MM.1S (cell line): ENCODE results near the gene SLC66A3.

Source experiments
- DNase-seq: peaks from one replicate; pipeline ENCODE4 v3.0.0-alpha.2; 2015
- H2AFZ ChIP-seq: fragments of 300-600 bp; sonication (generic); 2 replicates; pipeline ENCODE4 v1.6.0; 2016; ENCODE audit warnings: antibody characterized with exemption, low read length
- H3F3A ChIP-seq: fragments of 300-600 bp; sonication (generic); 2 replicates; pipeline ENCODE4 v1.6.1; 2016; ENCODE audit warnings: mild to moderate bottlenecking, antibody characterized with exemption, low read length, moderate library complexity, mixed read lengths; ENCODE audit not compliant: insufficient read depth
- H3K27ac ChIP-seq: fragments of 300-600 bp; sonication (generic); 2 replicates; pipeline ENCODE4 v1.5.1; 2016; ENCODE audit warnings: mild to moderate bottlenecking, low read length
- H3K27me3 ChIP-seq: fragments of 300-600 bp; sonication (generic); replicated peaks from 2 replicates; pipeline ENCODE4 v1.6.0; 2016; ENCODE audit warnings: low read length; ENCODE audit not compliant: insufficient read depth
- H3K36me3 ChIP-seq: fragments of 300-600 bp; sonication (generic); replicated peaks from 2 replicates; pipeline ENCODE4 v1.6.1; 2016; ENCODE audit warnings: mild to moderate bottlenecking, low read length, mixed read lengths; ENCODE audit not compliant: insufficient read depth
- H3K4me1 ChIP-seq: fragments of 300-600 bp; sonication (generic); 2 replicates; pipeline ENCODE4 v1.6.1; 2016; ENCODE audit warnings: low read length, mixed read lengths
- H3K4me2 ChIP-seq: fragments of 300-600 bp; sonication (generic); 2 replicates; pipeline ENCODE4 v1.6.0; 2016; ENCODE audit warnings: low read depth, low read length
- H3K4me3 ChIP-seq: fragments of 300-600 bp; sonication (generic); 2 replicates; pipeline ENCODE4 v1.5.1; 2016; ENCODE audit warnings: low read length, mixed read lengths
- H3K79me2 ChIP-seq: fragments of 300-600 bp; sonication (generic); 2 replicates; pipeline ENCODE4 v1.6.1; 2016; ENCODE audit warnings: mixed run types, low read length, mixed read lengths
- H3K9ac ChIP-seq: fragments of 300-600 bp; sonication (generic); 2 replicates; pipeline ENCODE4 v1.6.1; 2016; ENCODE audit warnings: low read length, mixed read lengths
- H3K9me2 ChIP-seq: fragments of 300-600 bp; sonication (generic); replicated peaks from 2 replicates; pipeline ENCODE4 v1.6.1; 2016; ENCODE audit warnings: mild to moderate bottlenecking, low read length, mixed read lengths; ENCODE audit not compliant: insufficient read depth
- H3K9me3 ChIP-seq: fragments of 300-600 bp; sonication (generic); replicated peaks from 2 replicates; pipeline ENCODE4 v1.6.1; 2016; ENCODE audit warnings: mild to moderate bottlenecking, low read length, mixed read lengths; ENCODE audit not compliant: insufficient read depth
- H4K20me1 ChIP-seq: fragments of 300-600 bp; sonication (generic); 2 replicates; pipeline ENCODE4 v1.6.1; 2016; ENCODE audit warnings: mild to moderate bottlenecking, low read length, moderate library complexity, mixed read lengths; ENCODE audit not compliant: insufficient read depth
- CTCF ChIP-seq: fragments of 300-600 bp; sonication (generic); IDR thresholded peaks from 2 replicates; pipeline ENCODE4 v1.5.1; 2016; ENCODE audit warnings: antibody characterized with exemption, low read length, mixed read lengths
- EZH2 ChIP-seq: fragments of 300-600 bp; sonication (generic); optimal IDR thresholded peaks from 2 replicates; pipeline ENCODE3; 2017; ENCODE audit warnings: low read depth, mild to moderate bottlenecking, antibody characterized with exemption, low read length, mixed read lengths
- EZH2phosphoT487 ChIP-seq: fragments of 300-600 bp; sonication (generic); IDR thresholded peaks from 2 replicates; pipeline ENCODE4 v1.6.1; 2018; ENCODE audit warnings: antibody characterized with exemption, low read length

SLC66A3 gene

DNA sequence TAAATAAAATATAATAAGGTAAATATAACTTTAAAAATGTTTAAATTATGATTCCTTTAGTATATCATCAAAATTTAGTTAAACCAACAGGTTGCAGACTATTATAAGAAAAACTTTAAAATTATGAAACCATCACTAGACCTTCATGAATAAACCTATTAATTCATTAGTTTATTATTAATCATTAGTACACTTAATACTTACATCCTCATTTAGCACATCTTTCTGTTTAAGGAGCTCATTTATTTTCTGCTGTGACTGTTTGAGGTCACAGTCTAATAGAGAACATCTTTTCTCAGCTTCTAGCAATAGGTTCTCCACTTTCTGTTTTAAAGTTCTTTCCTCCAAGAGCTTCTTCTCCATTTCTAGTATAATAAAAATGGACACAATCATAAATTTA, 52.8 kb downstream of the SLC66A3 start:
- H3K27ac ChIP-seq = no peak overlapping the region
- no peaks in the 10 kb centered on the region for H3F3A ChIP-seq
- no peak overlapping the region for H3K9ac ChIP-seq
- H3K27me3 ChIP-seq = no peaks in the 10 kb centered on the region
- H3K36me3 ChIP-seq = no peaks in the 10 kb centered on the region; the same call in 1 of the 2 replicates
- H2AFZ ChIP-seq = no peak overlapping the region
- H3K9me2 ChIP-seq = no peaks in the 10 kb centered on the region
- no peaks in the 10 kb centered on the region for H3K9me3 ChIP-seq
- no peak for DNase-seq
- H3K79me2 ChIP-seq = no peaks in the 10 kb centered on the region
- TF ChIP-seq EZH2 = no peak
- H3K4me3 ChIP-seq = no peak overlapping the region
- H3K4me2 ChIP-seq = no peak overlapping the region
- no peaks in the 10 kb centered on the region for H3K4me1 ChIP-seq
- H4K20me1 ChIP-seq = no peaks in the 10 kb centered on the region

- no peak overlapping the region for H3K4me3 ChIP-seq
- no peaks in the 10 kb centered on the region for H3F3A ChIP-seq
- H3K79me2 ChIP-seq = no peaks in the 10 kb centered on the region
- H3K4me2 ChIP-seq = no peak overlapping the region
- H3K27ac ChIP-seq = no peak overlapping the region
- no peaks in the 10 kb centered on the region for H3K9me3 ChIP-seq
- H3K27me3 ChIP-seq = no peaks in the 10 kb centered on the region
- no peaks in the 10 kb centered on the region for H4K20me1 ChIP-seq
- no peaks in the 10 kb centered on the region for H3K36me3 ChIP-seq
- TF ChIP-seq EZH2phosphoT487 (no peak), EZH2 (no peak), CTCF (no peak)
- H3K9me2 ChIP-seq = no peaks in the 10 kb centered on the region
- no peak overlapping the region for H2AFZ ChIP-seq
- H3K9ac ChIP-seq = no peak overlapping the region
- no peaks in the 10 kb centered on the region for H3K4me1 ChIP-seq
- DNase-seq = no peak
These were observed 57.4 kb downstream of the SLC66A3 start for GRCh38 chr2:11212645-11213044.

DNA sequence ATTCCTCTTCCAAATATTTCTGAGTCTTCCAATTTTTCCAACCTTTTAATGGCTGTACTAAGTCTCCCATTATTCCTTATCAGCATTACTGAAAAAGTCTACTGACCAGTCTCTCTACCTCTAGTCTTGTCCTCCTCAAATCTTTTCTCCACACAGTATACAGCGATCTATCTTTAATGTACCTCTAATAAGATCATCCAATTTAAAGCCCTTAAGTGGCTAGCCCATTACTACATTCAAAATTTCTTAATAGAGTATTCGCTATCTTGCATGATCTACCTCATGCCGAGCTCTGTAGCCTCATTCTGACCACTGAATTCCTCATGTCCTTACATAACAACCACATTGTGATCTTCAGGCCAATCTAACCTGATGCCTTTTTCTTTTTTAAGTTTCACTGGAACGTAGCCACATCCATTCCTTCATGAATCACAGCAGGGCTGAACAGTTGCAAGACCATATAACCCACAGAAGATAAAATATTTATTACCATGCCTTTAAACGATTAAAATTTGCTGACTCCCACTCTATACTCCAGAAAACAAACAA, 57.9 kb downstream of the SLC66A3 start:
- H4K20me1 ChIP-seq = no peaks in the 10 kb centered on the region
- no peaks in the 10 kb centered on the region for H3K79me2 ChIP-seq
- H3K4me1 ChIP-seq = no peaks in the 10 kb centered on the region
- no peaks in the 10 kb centered on the region for H3F3A ChIP-seq
- H3K36me3 ChIP-seq = no peaks in the 10 kb centered on the region
- no peak overlapping the region for H3K4me2 ChIP-seq
- no peaks in the 10 kb centered on the region for H3K9me2 ChIP-seq
- H3K27me3 ChIP-seq = no peaks in the 10 kb centered on the region
- no peaks in the 10 kb centered on the region for H3K9me3 ChIP-seq
- H2AFZ ChIP-seq = no peak overlapping the region
- no peak for DNase-seq
- H3K4me3 ChIP-seq = no peak overlapping the region
- no peak for TF ChIP-seq EZH2
- TF ChIP-seq CTCF = no peak
- no peak for TF ChIP-seq EZH2phosphoT487
- H3K27ac ChIP-seq = no peak overlapping the region
- H3K9ac ChIP-seq = no peak overlapping the region

GRCh38 chr2:11213975-11214374, 58.7 kb downstream of the SLC66A3 start:
- no peak overlapping the region for H3K4me2 ChIP-seq
- no peaks in the 10 kb centered on the region for H4K20me1 ChIP-seq
- no peaks in the 10 kb centered on the region for H3K9me2 ChIP-seq
- no peak overlapping the region for H3K9ac ChIP-seq
- 0 out of 2 replicates have a peak, but pooled peaks cover 5% of the 10 kb centered on the region for H3K36me3 ChIP-seq
- no peak overlapping the region for H3K4me3 ChIP-seq
- H2AFZ ChIP-seq = no peak overlapping the region
- no peaks in the 10 kb centered on the region for H3K4me1 ChIP-seq
- no peaks in the 10 kb centered on the region for H3F3A ChIP-seq
- no peaks in the 10 kb centered on the region for H3K27me3 ChIP-seq
- no peaks in the 10 kb centered on the region for H3K9me3 ChIP-seq
- no peaks in the 10 kb centered on the region for H3K79me2 ChIP-seq
- no peak for DNase-seq
- no peak for TF ChIP-seq CTCF
- TF ChIP-seq EZH2phosphoT487 = no peak
- no peak for TF ChIP-seq EZH2
- H3K27ac ChIP-seq = no peak overlapping the region
